ENCODE measurements around the gene PDSS2.

- TF ChIP-seq, protein P1, sequence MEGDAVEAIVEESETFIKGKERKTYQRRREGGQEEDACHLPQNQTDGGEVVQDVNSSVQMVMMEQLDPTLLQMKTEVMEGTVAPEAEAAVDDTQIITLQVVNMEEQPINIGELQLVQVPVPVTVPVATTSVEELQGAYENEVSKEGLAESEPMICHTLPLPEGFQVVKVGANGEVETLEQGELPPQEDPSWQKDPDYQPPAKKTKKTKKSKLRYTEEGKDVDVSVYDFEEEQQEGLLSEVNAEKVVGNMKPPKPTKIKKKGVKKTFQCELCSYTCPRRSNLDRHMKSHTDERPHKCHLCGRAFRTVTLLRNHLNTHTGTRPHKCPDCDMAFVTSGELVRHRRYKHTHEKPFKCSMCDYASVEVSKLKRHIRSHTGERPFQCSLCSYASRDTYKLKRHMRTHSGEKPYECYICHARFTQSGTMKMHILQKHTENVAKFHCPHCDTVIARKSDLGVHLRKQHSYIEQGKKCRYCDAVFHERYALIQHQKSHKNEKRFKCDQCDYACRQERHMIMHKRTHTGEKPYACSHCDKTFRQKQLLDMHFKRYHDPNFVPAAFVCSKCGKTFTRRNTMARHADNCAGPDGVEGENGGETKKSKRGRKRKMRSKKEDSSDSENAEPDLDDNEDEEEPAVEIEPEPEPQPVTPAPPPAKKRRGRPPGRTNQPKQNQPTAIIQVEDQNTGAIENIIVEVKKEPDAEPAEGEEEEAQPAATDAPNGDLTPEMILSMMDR (IDR thresholded peaks at IDR 0.05): no peak
- no peak for TF ChIP-seq ZFX (IDR thresholded peaks at IDR 0.05; ENCODE audit: borderline replicate concordance)
Observed at GRCh38 chr6:107398001-107398400, 61.4 kb downstream of the PDSS2 start.

All from 22Rv1 (cell line).